WERI-Rb-1 (cell line): ENCODE data around the gene NEU4.

Experiments
- DNase-seq: peaks from one replicate; pipeline ENCODE4 v3.0.0-alpha.2; 2020
- H3K27ac ChIP-seq: fragments of 250-450 bp; sonication (Bioruptor Pico); 2 replicates; pipeline ENCODE4 v1.5.1; 2020; ENCODE audit warnings: mild to moderate bottlenecking, moderate library complexity
- H3K27me3 ChIP-seq: fragments of 250-450 bp; sonication (Bioruptor Pico); 2 replicates; pipeline ENCODE4 v1.5.1; 2021; ENCODE audit warnings: mild to moderate bottlenecking, low read depth, moderate library complexity; ENCODE audit not compliant: insufficient read depth, severe bottlenecking
- H3K36me3 ChIP-seq: fragments of 250-450 bp; sonication (Bioruptor Pico); 2 replicates; pipeline ENCODE4 v1.5.1; 2020; ENCODE audit warnings: mild to moderate bottlenecking, moderate library complexity
- H3K4me3 ChIP-seq: 2 replicates; pipeline ENCODE4 v1.5.1; 2011; ENCODE audit warnings: low read depth, mild to moderate bottlenecking, control low read depth, low read length
- H3K9me3 ChIP-seq: fragments of 250-450 bp; sonication (Bioruptor Pico); 2 replicates; pipeline ENCODE4 v1.5.1; 2021; ENCODE audit warnings: mild to moderate bottlenecking, moderate library complexity; ENCODE audit not compliant: severe bottlenecking
- TF ChIP-seq, protein P1 (sequence below): IDR thresholded peaks from 2 replicates; pipeline ENCODE4 v1.5.1; 2011; ENCODE audit warnings: low read depth, mild to moderate bottlenecking, control low read depth, inconsistent platforms, low read length

NEU4 gene

DNA sequence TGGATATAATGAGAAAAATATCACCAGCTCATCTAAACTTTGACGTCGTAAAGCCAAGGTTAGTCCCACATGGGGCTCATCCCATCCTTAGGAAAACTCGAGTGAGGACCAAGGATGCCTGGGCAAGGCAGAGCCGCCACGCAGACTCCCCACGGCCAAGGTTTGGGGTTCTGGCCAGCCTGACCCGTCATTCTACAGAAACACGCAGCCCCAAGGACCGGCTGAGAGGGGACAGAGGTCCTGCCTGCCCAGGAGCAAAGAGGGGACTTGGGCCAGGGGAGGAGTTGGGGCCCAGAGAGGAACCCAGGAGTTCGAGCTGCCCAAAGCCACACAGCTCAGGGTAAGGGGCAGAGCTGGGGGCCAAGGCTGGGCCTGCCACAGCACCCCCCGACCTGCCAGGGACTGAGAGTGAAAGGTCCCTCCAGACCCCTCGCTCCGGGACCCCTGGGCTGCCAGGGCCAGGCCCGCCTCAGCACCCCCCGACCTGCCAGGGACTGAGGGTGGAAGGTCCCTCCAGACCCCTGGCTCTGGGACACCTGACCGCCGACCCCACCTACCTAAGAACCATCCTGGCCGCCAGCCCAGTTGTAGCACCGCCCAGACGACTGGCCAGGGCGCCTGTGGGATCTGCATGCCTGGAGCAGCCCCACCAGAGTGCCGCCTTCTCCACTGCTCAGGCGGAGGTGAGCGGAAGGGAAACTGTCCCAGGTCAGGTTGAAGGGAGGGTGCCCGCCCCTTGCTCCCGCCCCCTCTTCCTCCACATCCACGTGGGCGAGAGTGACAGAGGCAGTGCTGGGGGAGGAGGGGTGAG lies 49.4 kb downstream of the NEU4 start, which contains the start of gene PDCD1:
TSS of gene PDCD1 (minus strand) at position 689 of the 811 bp plus-strand sequence. CDS start at position 633, 56 bp downstream.
- Histone ChIP-seq H3K27me3 (no peaks in the 10 kb centered on the region), H3K36me3 (no peaks in the 10 kb centered on the region), H3K27ac (peak within 1 kb of the TSS; percentile 61), H3K4me3 (no peak within 1 kb of the TSS), H3K9me3 (no peaks in the 10 kb centered on the region)
- TF ChIP-seq, protein P1, sequence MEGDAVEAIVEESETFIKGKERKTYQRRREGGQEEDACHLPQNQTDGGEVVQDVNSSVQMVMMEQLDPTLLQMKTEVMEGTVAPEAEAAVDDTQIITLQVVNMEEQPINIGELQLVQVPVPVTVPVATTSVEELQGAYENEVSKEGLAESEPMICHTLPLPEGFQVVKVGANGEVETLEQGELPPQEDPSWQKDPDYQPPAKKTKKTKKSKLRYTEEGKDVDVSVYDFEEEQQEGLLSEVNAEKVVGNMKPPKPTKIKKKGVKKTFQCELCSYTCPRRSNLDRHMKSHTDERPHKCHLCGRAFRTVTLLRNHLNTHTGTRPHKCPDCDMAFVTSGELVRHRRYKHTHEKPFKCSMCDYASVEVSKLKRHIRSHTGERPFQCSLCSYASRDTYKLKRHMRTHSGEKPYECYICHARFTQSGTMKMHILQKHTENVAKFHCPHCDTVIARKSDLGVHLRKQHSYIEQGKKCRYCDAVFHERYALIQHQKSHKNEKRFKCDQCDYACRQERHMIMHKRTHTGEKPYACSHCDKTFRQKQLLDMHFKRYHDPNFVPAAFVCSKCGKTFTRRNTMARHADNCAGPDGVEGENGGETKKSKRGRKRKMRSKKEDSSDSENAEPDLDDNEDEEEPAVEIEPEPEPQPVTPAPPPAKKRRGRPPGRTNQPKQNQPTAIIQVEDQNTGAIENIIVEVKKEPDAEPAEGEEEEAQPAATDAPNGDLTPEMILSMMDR = no peak
- DNase-seq = no peak

DNA sequence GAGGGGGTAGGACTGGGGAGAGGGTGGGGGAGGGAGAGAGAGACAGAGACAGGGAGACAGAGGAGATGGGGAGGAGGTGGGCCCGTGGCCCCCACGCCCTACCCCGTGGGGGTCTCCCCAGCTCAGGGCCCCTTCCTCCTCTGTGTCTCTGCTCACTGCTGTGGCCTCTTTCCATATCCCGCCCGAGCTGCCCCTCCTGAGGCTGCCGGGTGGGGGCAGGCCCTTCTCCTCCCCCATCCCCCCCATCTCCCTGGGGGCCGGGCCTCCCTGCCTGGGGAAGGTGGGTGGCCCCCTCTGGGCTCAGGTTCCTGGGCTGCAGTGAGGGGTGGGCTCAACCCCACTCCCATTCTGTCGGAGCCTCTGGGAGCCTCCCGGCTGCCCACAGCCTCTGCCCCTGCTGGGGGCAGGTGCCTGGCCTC lies 50.0 kb downstream of the NEU4 start:
- H3K27ac ChIP-seq = peak overlapping the region; percentile 61
- H3K4me3 ChIP-seq = no peak overlapping the region
- H3K9me3 ChIP-seq = no peaks in the 10 kb centered on the region
- DNase-seq = no peak
- H3K27me3 ChIP-seq = no peaks in the 10 kb centered on the region
- H3K36me3 ChIP-seq = no peaks in the 10 kb centered on the region
- TF ChIP-seq, protein P1 = no peak

DNA sequence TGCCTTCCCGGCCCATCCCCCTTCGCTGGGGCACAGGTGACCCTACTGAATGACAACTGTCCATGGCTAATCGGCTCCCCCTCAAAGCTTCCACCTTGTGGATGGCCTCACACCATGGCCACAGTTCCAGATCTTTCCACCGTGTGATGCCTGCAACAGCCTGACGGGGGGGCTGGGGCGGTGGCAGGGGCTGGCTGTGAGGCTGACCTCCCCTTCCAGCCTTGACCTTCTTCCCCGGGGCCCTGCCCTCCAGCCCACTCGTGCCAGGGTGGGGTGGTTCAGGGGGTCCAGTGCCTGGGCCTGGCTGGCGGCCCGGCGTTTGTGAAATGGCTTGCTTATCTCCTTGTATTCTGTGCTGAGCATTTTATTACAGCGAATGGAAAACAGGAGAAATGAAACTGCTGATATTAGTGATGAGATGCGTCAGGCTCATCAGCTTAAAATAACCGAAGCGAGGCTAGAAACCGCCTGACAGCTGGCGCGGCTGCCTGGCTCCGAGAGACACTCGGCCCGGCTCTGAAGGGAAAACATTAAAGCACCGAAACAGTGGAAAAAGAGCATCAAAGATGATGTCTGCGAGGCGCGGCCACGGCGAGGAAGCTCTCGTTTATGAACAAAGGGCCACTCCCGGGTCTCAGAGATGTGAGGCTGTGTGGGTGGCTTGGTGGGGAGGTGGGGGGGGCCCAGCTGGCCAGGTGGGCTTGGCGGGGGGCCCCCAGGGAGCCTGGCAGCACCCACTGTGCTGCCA lies 50.6 kb downstream of the NEU4 start:
- H3K36me3 ChIP-seq = no peaks in the 10 kb centered on the region
- no peaks in the 10 kb centered on the region for H3K27me3 ChIP-seq
- no peaks in the 10 kb centered on the region for H3K9me3 ChIP-seq
- H3K27ac ChIP-seq = peak overlapping the region; percentile 61
- peak; percentile 47 for DNase-seq
- TF ChIP-seq, protein P1 = no peak
- no peak overlapping the region for H3K4me3 ChIP-seq

DNA sequence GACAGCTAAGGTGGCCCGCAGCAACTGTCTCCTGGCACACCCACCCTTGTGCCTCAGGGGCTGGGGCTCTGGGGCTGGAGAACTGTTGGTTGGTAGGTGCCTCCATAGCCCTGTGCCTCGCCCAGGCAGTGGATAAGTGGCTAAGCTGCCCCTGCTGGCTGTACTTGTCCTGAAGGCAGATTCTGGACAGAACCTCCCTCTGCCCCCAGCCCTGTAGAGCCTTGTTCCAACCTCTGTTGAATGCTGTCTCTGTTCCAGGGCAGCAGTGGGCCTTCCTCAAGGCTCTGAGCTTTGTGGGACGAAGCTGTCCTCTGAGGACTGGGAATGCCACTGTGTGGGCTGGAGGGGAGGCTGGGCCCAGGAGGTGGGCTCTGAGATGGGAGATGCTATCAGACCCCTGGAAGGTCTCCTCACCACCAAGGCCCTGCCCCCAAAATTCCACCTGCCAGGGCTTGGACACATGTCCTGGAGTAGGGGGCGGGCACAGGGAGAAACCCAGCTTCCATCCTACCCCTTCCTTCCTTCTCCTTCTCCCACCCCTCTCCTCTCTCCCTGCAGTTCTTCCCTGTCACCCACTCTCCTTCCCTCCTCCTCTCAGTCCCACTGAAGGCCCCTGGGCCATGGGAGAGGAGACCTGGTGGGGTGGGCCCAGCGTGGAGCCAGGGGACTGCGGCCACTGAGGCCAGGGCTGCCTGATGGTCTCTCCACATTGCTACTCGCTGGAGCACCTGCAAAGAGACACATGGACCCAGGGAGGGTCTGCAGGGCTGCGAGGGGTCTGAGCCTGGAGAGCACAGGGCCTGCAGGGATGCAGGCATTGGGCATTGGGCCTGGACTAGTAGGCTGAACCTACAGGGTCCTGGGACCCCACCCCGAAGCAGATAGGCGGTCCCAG lies 51.4 kb downstream of the NEU4 start:
- Histone ChIP-seq H3K27ac (peak overlapping the region; percentile 61), H3K9me3 (no peaks in the 10 kb centered on the region), H3K4me3 (no peak overlapping the region), H3K36me3 (no peaks in the 10 kb centered on the region), H3K27me3 (no peaks in the 10 kb centered on the region)
- peak; percentile 65 for DNase-seq
- TF ChIP-seq, protein P1 = peak; percentile 55

DNA sequence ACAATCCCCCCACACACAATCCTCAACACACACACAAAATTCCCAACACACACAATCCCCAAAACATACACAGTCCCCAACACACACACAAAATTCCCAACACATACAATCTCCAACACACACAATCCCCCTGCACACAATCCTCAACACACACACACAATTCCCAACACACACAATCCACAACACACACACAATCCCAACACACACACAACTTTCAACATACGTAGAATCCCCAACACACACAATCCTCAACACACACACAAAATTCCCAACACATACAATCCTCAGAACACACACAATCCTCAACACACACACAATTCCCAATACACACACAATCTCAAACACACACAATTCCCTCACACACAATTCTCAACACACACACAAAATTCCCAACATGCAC lies 52.3 kb downstream of the NEU4 start:
- no peak for DNase-seq
- no peak overlapping the region for H3K27ac ChIP-seq
- H3K36me3 ChIP-seq = no peaks in the 10 kb centered on the region
- H3K27me3 ChIP-seq = no peaks in the 10 kb centered on the region
- H3K4me3 ChIP-seq = no peak overlapping the region
- TF ChIP-seq, protein P1 = no peak
- H3K9me3 ChIP-seq = no peaks in the 10 kb centered on the region
